Immature natural killer cell (primary cell): ENCODE data around the gene NACA. TPM values are rescaled to one million over a fixed set of nuclear protein-coding genes. Genes with fewer than 3 reads are reported as not detected.
"Not testable (repeated sequence)": the region's sequence is repeated elsewhere in the genome, so short reads cannot be mapped to it uniquely, and the experiment has no call there.

Experiments used
- DNase-seq, 3 donors: peaks; one replicate each; pipeline ENCODE4 v3.0.0; 2022; ENCODE audit warnings: mixed read lengths in 1 of 3
- H3K27ac Mint-ChIP-seq, 6 donors: one replicate each; pipeline ENCODE4 v1.8.0; 2020; ENCODE audit warnings: mixed read lengths in 6 of 6, mild to moderate bottlenecking in 5 of 6, inconsistent platforms in 4 of 6, moderate library complexity in 3 of 6
- H3K27me3 Mint-ChIP-seq, 3 donors: one replicate each; pipeline ENCODE4 v1.8.0; 2020 to 2021; ENCODE audit warnings: low read depth in 3 of 3, mild to moderate bottlenecking in 3 of 3, mixed read lengths in 3 of 3, moderate library complexity in 3 of 3, inconsistent platforms in 1 of 3
- H3K36me3 Mint-ChIP-seq, 3 donors: one replicate each; pipeline ENCODE4 v1.8.0; 2020; ENCODE audit warnings: mixed read lengths in 3 of 3, inconsistent platforms in 2 of 3, mild to moderate bottlenecking in 2 of 3
- H3K4me1 Mint-ChIP-seq, 2 donors: one replicate each; pipeline ENCODE4 v1.8.0; 2020; ENCODE audit warnings: inconsistent platforms in 2 of 2, mild to moderate bottlenecking in 2 of 2, mixed read lengths in 2 of 2, moderate library complexity in 1 of 2
- H3K4me3 Mint-ChIP-seq, 5 donors: one replicate each; pipeline ENCODE4 v1.8.0; 2020; ENCODE audit warnings: mild to moderate bottlenecking in 5 of 5, mixed read lengths in 5 of 5, inconsistent platforms in 3 of 5, moderate library complexity in 3 of 5
- H3K9me3 Mint-ChIP-seq, 6 donors: one replicate each; pipeline ENCODE4 v1.8.0; 2020; ENCODE audit warnings: mild to moderate bottlenecking in 6 of 6, mixed read lengths in 6 of 6, inconsistent platforms in 4 of 6, moderate library complexity in 3 of 6
- polyA plus RNA-seq, 3 donors: library from polyadenylated mRNA; unstranded; fragments of 300-500 nt; fragmentation: Illumina TruSeq; gene quantifications; one replicate each; pipeline ENCODE4 v1.2.3, GENCODE V29; 2021

The NACA gene
- 100 to 1,000 TPM; 662 to 819 (median 747) TPM for polyA plus RNA-seq

DNA sequence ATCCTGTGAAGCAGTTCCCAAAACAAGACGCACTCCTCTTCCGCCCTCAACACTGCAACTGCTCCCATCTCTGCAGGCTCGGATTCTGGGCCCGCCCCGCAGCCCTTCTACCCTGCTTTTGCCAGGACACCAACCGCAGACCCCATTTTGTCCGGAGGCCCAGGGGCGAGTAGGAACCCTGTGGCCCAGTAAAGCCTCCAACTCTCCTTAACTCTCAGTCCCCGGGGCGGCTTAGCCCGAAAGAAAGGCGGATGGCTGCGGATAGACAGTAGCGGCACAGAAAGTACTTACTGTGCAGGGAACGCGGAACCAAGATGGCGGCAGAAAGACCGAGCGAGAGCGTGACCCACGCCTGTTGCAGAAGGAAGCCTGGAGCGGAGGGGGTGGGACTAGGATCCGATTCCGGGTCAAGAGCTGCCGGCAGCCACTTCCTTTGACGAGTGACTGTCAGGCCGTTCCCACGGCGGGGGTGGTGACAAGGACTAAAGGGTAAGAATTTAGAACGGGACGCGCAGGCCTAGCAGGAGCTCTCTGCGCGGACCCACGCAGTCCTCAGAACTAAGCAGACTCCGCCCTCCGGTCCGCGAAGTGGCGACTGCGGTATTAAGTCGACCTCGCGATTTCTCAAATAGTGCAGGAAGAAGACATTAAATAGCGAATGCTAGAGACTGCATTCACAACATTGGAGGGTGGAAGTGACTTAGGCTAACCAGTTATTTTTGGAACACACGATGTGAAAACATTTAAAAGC lies at the start of gene NACA:
TSS of gene NACA (minus strand) at position 328 of the 751 bp plus-strand sequence. CDS start 778 bp downstream, outside the sequence.
- H3K4me3 Mint-ChIP-seq = peak within 1 kb of the TSS; percentile 96 to 98 (median 97)
- H3K4me1 Mint-ChIP-seq = peaks cover 61 to 62% of the 10 kb centered on the region in 2 donors
- H3K36me3 Mint-ChIP-seq = peaks cover 2 to 8% (median 3%) of the 10 kb centered on the region in 3 donors
- DNase-seq = peak; percentile 96 to 97 (median 97)
- H3K27ac Mint-ChIP-seq = peak within 1 kb of the TSS; percentile 90 to 97 (median 96)
- no peaks in the 10 kb centered on the region for H3K9me3 Mint-ChIP-seq
- peaks cover 2 to 5% (median 4%) of the 10 kb centered on the region in 3 donors for H3K27me3 Mint-ChIP-seq

DNA sequence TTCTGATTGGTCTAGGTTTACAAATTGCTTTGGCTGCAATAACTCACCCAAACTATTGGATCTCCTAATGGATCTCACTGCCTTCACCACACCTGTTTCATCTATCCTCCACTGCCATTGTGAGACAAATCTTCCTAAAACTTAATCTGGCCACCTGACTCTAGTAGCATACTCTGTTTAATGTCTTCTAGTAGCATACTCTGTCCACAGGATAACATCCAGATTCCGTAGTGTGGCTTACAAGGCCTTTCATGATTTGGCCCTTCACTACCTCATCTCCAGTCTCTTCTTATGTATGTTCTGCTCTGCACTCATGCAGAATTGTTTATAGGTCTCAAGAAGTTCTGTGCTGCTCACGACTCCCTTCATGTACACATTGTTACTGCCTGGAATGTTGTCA lies 48.0 kb upstream of the NACA start:
- Mint-ChIP-seq H3K36me3 (no peaks in the 10 kb centered on the region), H3K4me1 (no peaks in the 10 kb centered on the region), H3K4me3 (no peak overlapping the region), H3K27me3 (peaks cover 0 to 2% (median 0%) of the 10 kb centered on the region in 3 donors), H3K9me3 (no peaks in the 10 kb centered on the region), H3K27ac (no peak overlapping the region)
- DNase-seq = no peak

DNA sequence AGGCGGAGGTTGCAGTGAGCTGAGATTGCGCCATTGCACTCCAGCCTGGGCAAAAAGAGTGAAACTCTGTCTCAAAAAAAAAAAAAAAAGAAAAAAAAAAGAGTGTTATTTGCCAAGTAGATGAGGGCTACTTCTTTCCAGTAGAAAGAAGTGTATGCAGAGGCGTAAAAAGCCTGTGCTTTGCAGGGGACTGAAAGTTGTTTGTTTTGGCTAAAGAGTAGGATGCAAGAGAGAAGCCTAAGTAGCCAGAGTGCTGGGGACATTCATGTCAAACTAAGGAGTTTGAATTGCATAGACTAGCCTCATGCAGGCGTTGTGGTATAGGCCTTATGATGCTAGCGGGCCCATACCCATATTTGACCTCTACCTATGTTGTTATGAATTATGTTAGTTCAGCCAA lies 47.5 kb upstream of the NACA start:
- H3K4me1 Mint-ChIP-seq = no peaks in the 10 kb centered on the region
- no peak overlapping the region for H3K27ac Mint-ChIP-seq
- peaks cover 0 to 2% (median 0%) of the 10 kb centered on the region in 3 donors for H3K27me3 Mint-ChIP-seq
- DNase-seq = no peak
- no peak overlapping the region for H3K4me3 Mint-ChIP-seq
- no peaks in the 10 kb centered on the region for H3K9me3 Mint-ChIP-seq
- no peaks in the 10 kb centered on the region for H3K36me3 Mint-ChIP-seq

DNA sequence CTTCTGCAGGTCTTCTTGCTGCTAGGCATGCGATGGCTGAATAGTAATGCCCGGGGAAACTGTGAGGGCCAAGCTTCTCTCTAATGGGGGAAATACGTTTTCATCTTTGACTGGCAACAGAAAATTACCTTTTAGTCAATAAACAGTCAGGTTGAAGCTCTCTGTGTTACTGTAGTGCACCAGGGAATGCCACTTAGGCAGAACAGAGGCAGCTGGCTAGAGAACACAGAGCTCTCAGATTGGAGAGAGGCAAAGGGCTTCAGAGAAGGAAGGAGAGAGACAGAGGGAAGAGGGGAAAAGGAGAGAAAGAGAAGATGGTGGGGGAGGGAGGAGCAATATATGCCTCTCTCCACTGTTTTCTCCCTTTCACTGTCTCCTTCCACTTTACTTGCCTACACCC lies 44.8 kb upstream of the NACA start:
- no peak overlapping the region for H3K4me3 Mint-ChIP-seq
- no peaks in the 10 kb centered on the region for H3K9me3 Mint-ChIP-seq
- H3K4me1 Mint-ChIP-seq = no peaks in the 10 kb centered on the region
- H3K27me3 Mint-ChIP-seq = peaks cover 0 to 2% (median 0%) of the 10 kb centered on the region in 3 donors
- no peak for DNase-seq
- no peaks in the 10 kb centered on the region for H3K36me3 Mint-ChIP-seq
- no peak overlapping the region for H3K27ac Mint-ChIP-seq

DNA sequence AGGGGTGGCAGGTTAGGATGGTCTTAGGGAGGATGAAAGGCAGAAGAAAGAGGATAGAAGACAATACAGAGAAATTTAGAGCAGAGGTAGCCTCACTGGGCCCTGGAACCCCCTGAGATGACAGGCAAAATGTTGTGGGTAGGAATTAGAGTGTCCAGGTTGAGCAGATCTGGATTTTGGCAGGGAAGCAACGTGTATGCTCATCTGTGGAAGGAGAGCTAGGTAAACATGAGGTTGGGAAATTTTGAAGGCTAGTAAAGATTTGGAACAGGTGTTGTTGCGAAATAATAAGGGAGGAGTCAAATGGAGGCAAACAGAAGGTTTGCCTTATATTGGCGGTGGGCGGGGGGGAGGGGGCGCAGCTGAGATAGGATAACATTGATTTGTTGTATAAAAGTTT lies 43.3 kb upstream of the NACA start:
- no peaks in the 10 kb centered on the region for H3K9me3 Mint-ChIP-seq
- no peaks in the 10 kb centered on the region for H3K4me1 Mint-ChIP-seq
- no peak for DNase-seq
- H3K27ac Mint-ChIP-seq = no peak overlapping the region
- peaks cover 0 to 2% (median 0%) of the 10 kb centered on the region in 3 donors for H3K27me3 Mint-ChIP-seq
- H3K4me3 Mint-ChIP-seq = no peak overlapping the region
- no peaks in the 10 kb centered on the region for H3K36me3 Mint-ChIP-seq

DNA sequence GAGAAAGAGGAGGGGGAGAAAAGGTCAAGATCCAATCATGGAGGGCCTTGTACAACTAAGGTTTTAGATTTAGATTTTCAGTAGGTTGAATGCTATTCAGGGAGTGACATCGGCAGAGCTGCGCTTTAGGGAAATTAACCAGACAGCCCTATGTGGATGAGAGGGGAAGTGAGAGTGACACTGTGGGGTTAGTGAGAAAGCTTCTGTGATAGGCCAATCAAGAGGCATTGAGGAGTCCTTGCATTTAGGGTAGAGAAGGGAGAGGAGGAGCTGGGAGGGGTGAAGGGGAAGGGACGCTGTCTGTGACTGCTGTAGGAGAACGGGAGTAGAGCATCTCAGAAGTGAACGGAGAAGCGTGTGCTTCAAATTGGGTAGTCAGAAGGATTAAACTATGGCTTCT lies 41.4 kb upstream of the NACA start:
- Mint-ChIP-seq H3K4me1 (no peaks in the 10 kb centered on the region), H3K27me3 (peaks cover 0 to 2% (median 0%) of the 10 kb centered on the region in 3 donors), H3K9me3 (no peaks in the 10 kb centered on the region), H3K27ac (no peak overlapping the region), H3K36me3 (no peaks in the 10 kb centered on the region), H3K4me3 (no peak overlapping the region)
- DNase-seq = no peak

DNA sequence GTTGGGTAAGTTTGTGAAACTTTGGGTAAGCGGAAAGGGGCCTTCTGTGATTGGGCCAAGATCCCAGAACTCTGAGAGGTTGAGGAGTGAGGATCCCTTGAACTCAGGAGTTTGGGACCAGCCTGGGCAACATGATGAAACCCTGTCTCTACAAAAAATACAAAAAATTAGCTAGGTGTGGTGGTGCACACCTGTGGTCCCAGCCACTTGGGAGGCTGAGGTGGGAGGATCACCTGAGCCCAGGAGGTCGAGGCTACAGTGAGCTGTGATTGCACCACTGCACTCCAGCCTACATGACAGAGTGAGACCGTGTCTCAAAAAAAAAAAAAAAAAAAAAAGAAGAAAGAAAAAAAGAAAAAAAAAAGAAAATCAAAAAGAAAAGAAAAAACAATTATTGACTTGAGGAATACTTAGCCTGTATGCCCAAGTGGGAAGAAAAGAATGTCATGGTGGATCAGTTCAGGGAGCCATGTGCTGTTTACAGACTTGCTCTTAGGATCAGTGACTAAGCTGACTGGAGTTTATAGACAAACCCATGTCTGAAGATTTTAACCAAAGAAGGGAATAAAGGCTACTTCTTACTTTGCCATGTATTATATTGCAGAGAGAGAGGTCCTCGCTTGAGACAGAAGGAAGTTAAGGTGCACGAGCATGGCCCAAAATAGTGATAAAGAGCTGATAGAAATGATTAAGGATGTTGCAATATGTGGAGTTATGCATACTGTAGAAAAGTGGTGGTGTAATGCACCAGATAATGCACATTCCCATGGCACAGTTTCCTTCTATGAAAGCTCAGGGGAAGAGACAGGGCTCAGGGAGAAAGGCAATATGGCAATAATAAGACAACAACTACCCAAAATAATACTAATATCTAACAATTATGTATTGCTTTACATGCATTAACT lies 38.9 kb upstream of the NACA start:
- no peaks in the 10 kb centered on the region for H3K9me3 Mint-ChIP-seq
- H3K27ac Mint-ChIP-seq = no peak overlapping the region
- H3K4me1 Mint-ChIP-seq = no peaks in the 10 kb centered on the region
- peaks cover 0 to 3% (median 2%) of the 10 kb centered on the region in 3 donors for H3K27me3 Mint-ChIP-seq
- DNase-seq = no peak
- no peak overlapping the region for H3K4me3 Mint-ChIP-seq
- H3K36me3 Mint-ChIP-seq = no peaks in the 10 kb centered on the region

DNA sequence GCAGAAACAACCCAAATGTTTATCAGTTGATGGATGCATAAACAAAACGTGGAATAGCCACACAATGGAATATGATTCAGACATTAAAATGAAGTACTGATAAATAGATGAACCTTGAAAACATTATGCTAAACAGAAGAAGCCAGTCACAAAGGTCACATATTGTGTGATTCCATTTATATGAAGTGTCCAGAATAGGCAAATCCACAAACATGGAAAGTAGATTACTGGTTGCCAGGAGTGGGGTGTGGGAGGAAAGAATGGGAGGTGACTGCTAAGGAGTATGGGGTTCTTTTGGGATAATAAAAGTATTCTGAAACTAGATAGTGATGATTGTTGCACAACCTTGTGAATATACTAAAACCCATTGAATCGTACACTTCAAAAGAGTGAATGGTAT lies 36.7 kb upstream of the NACA start:
- no peak for DNase-seq
- no peak overlapping the region for H3K4me3 Mint-ChIP-seq
- H3K36me3 Mint-ChIP-seq = peaks cover 0 to 4% (median 0%) of the 10 kb centered on the region in 3 donors
- peaks cover 0 to 4% of the 10 kb centered on the region in 2 donors for H3K4me1 Mint-ChIP-seq
- no peaks in the 10 kb centered on the region for H3K9me3 Mint-ChIP-seq
- H3K27ac Mint-ChIP-seq = no peak overlapping the region
- peaks cover 2 to 6% (median 2%) of the 10 kb centered on the region in 3 donors for H3K27me3 Mint-ChIP-seq

DNA sequence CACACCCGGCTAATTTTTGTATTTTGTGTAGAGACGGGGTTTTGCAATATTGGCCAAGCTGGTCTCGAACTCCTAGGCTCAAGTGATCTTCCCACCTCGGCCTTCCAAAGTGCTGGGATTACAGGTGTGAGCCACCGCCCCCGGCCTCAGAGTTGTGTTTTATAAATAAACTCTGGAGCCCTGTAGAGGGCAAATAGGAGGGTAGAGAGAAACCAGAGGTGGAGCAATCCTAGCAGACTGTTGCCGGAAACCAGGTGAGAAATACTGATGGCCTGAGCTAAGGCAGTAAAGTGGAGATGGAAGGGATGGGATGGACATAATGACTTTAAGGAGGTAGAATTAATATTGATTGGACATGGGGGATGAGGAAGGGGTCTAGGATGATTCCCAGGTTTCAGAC lies 35.4 kb upstream of the NACA start:
- Mint-ChIP-seq H3K4me1 (peaks cover 0 to 6% of the 10 kb centered on the region in 2 donors), H3K36me3 (peaks cover 0 to 4% (median 0%) of the 10 kb centered on the region in 3 donors), H3K9me3 (no peaks in the 10 kb centered on the region), H3K27me3 (peaks cover 0 to 6% (median 2%) of the 10 kb centered on the region in 3 donors), H3K4me3 (no peak overlapping the region), H3K27ac (no peak overlapping the region)
- DNase-seq = no peak

DNA sequence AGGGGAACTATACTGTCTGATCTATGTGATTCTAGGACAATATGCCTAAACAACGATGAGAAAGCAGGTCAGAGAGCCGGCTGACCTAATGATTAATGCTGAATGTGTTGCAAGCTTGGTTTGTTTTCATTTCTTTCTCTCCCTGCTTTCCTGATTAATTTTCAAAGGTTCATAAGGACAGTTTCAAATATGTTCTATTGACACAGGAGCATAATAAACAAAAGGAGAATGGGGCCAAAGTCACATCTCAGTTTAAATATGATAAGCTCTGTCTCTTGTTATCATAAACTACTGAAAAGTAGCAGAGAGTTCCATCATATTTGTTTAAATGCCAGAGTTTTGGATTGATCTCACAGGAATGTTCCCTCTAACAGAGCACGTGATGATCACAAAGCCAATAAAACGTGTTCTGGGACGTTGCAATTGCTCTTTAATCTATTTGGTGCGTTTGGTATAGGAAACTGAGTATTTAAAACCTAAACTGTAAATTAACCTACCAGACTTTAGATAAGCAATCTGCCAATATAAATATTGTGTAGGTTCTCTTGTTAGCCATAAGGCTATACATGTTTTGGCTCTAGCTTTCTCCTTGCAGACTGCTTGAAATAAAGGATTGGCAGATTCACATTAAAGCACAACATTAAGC lies 34.3 kb upstream of the NACA start:
- no peak for DNase-seq
- Mint-ChIP-seq H3K27me3 (peaks cover 0 to 6% (median 2%) of the 10 kb centered on the region in 3 donors), H3K4me3 (no peak overlapping the region), H3K36me3 (peaks cover 0 to 4% (median 0%) of the 10 kb centered on the region in 3 donors), H3K4me1 (peaks cover 0 to 6% of the 10 kb centered on the region in 2 donors), H3K27ac (no peak overlapping the region), H3K9me3 (no peaks in the 10 kb centered on the region)

DNA sequence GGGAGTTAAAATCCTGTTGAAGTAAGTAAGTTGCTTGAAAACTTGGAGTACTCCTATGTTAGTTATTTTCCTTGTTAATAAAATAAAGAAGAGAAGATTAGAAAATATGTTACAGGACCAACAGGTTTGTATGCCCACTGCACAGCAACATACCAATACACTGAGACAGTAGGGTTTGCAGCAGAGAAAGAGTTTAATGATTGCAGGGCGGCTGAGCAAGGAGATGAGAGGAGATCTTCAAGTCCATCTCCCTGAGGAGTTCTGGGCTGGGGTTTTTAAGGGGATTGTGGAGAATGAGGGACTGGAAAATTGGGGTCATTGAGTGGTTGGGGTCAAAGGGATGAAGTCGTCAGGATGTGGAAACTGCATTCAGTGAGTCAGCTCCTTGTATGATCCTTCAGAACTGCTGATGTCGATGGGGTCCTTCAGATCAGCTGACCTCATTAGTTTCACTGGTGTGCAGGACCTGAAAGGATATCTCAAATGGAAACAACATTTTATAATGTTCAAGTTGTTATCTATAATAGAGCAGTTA lies 33.7 kb upstream of the NACA start:
- DNase-seq = no peak
- H3K27ac Mint-ChIP-seq = no peak overlapping the region
- H3K4me3 Mint-ChIP-seq = no peak overlapping the region
- H3K36me3 Mint-ChIP-seq = peaks cover 0 to 4% (median 0%) of the 10 kb centered on the region in 3 donors
- H3K27me3 Mint-ChIP-seq = peaks cover 0 to 6% (median 2%) of the 10 kb centered on the region in 3 donors
- no peaks in the 10 kb centered on the region for H3K9me3 Mint-ChIP-seq
- peaks cover 0 to 6% of the 10 kb centered on the region in 2 donors for H3K4me1 Mint-ChIP-seq

DNA sequence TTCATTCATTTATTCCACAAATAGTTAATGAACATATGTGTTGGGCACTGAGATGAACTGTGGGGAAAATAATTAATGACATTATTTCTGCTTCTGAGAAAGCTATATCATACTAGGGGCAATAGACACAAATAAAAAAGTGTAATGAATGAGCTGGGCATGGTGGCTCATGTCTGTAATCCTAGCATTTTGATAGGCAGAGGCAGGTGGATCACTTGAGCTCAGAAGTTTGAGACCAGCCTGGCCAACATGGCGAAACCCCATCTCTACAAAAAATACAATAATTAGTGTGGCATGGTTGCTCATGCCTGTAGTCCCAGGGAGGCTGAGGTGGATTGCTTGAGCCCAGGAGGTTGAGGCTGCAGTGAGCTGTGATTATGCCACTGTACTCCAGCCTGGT lies 32.9 kb upstream of the NACA start:
- not testable (repeated sequence) for DNase-seq, H3K36me3 Mint-ChIP-seq, H3K4me1 Mint-ChIP-seq, H3K27me3 Mint-ChIP-seq, H3K27ac Mint-ChIP-seq, H3K9me3 Mint-ChIP-seq, H3K4me3 Mint-ChIP-seq

DNA sequence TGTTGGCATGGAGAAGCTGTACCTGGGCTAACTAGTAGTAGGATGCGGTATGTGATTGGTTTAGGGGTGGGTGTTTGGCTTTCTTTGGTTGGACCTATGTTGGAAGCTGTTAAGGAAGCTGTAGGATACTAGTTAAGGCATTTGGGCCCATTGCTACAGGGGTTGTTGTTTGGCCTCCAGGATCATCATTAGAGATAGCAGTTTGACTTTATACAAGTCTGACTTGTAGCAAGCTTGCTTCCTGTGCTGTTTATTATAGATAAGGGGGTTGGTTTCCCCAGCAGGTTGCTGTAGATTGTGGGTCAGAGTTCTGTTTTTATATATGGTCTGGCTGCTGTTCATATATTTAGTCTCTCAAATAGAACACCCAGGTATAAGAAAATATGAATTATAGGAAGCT lies 28.5 kb upstream of the NACA start:
- H3K9me3 Mint-ChIP-seq = no peaks in the 10 kb centered on the region
- H3K36me3 Mint-ChIP-seq = peaks cover 3 to 5% (median 4%) of the 10 kb centered on the region in 3 donors
- H3K27me3 Mint-ChIP-seq = peaks cover 0 to 8% (median 5%) of the 10 kb centered on the region in 3 donors
- peaks cover 19 to 41% of the 10 kb centered on the region in 2 donors for H3K4me1 Mint-ChIP-seq
- H3K27ac Mint-ChIP-seq = peak overlapping the region in 3 of 6 donors; percentile 17 to 36 (median 18)
- DNase-seq = no peak
- peak overlapping the region; percentile 29 to 68 (median 56) for H3K4me3 Mint-ChIP-seq
